Small intestine (tissue), 16 donors: ENCODE data around the gene CD6. TPM values are rescaled to one million over a fixed set of nuclear protein-coding genes. Genes with fewer than 3 reads are reported as not detected.

Source experiments
- DNase-seq, 2 donors: peaks; one replicate each; pipeline versions ENCODE4 v3.0.0 to v3.0.0-alpha.2; 2013
- FAIRE-seq: peaks from 2 replicates; lab custom pipeline; 2012; peaks lifted over from hg19 to GRCh38; lab: Jason Lieb, UNC
- H3K27ac ChIP-seq, 3 donors: one replicate each; pipeline ENCODE4 v1.5.1; 2013; ENCODE audit warnings: low read length in 2 of 3, mild to moderate bottlenecking in 2 of 3, control low read depth in 1 of 3, inconsistent platforms in 1 of 3, low read depth in 1 of 3, moderate library complexity in 1 of 3
- H3K27me3 ChIP-seq, 3 donors: one replicate each; pipeline ENCODE4 v1.6.1; 2013; ENCODE audit warnings: low read length in 3 of 3, inconsistent platforms in 1 of 3; ENCODE audit not compliant: control insufficient read depth in 3 of 3, insufficient read depth in 3 of 3
- H3K36me3 ChIP-seq, 3 donors: one replicate each; pipeline ENCODE4 v1.6.1; 2013; ENCODE audit warnings: low read length in 3 of 3, inconsistent platforms in 1 of 3, low read depth in 1 of 3, mild to moderate bottlenecking in 1 of 3, moderate library complexity in 1 of 3; ENCODE audit not compliant: control insufficient read depth in 3 of 3, insufficient read depth in 2 of 3
- H3K4me1 ChIP-seq, 3 donors: one replicate each; pipeline ENCODE4 v1.6.1; 2013; ENCODE audit warnings: low read length in 2 of 3, inconsistent platforms in 1 of 3, low read depth in 1 of 3, mild to moderate bottlenecking in 1 of 3, moderate library complexity in 1 of 3; ENCODE audit not compliant: control insufficient read depth in 3 of 3, insufficient read depth in 2 of 3
- H3K4me3 ChIP-seq, 3 donors: one replicate each; pipeline ENCODE4 v1.5.1; 2013; ENCODE audit warnings: low read length in 3 of 3, control low read depth in 1 of 3, inconsistent platforms in 1 of 3, low read depth in 1 of 3, mild to moderate bottlenecking in 1 of 3, moderate library complexity in 1 of 3
- H3K9me3 ChIP-seq, 2 donors: one replicate each; pipeline ENCODE4 v1.6.1; 2013; ENCODE audit warnings: low read depth in 1 of 2, low read length in 1 of 2; ENCODE audit not compliant: control insufficient read depth in 2 of 2, insufficient read depth in 1 of 2
- WGBS, 3 donors: extraction: QIAGEN DNeasy Blood & Tissue Kit; methylation state at CpG; one replicate each; pipeline ENCODE4 v1.1.7; 2013; 5-methylcytosine and 5-hydroxymethylcytosine counted together
- long read RNA-seq, 10 donors: transcript quantifications; one replicate each; lab custom pipeline, GENCODE V29; 2026
- polyA plus RNA-seq, 4 donors: library from polyadenylated mRNA; stranded (reverse) in 3 of 4; unstranded in 1 of 4; fragments of 200-250 nt in 3 of 4; fragments of 120-200 nt in 1 of 4; gene quantifications; one replicate each; pipeline versions ENCODE4 v1.2.1 to v1.2.3, GENCODE V29; 2013
- donor health status: healthy with polysubstance abuse.
- donor health status: control.
- donor health status: control.
- donor health status: Bipolar disorder and iron deficiency.
- donor health status: healthy.

CD6 gene, protein sequence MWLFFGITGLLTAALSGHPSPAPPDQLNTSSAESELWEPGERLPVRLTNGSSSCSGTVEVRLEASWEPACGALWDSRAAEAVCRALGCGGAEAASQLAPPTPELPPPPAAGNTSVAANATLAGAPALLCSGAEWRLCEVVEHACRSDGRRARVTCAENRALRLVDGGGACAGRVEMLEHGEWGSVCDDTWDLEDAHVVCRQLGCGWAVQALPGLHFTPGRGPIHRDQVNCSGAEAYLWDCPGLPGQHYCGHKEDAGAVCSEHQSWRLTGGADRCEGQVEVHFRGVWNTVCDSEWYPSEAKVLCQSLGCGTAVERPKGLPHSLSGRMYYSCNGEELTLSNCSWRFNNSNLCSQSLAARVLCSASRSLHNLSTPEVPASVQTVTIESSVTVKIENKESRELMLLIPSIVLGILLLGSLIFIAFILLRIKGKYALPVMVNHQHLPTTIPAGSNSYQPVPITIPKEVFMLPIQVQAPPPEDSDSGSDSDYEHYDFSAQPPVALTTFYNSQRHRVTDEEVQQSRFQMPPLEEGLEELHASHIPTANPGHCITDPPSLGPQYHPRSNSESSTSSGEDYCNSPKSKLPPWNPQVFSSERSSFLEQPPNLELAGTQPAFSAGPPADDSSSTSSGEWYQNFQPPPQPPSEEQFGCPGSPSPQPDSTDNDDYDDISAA
- 1 to 10 TPM; 1.3 to 5.1 (median 1.7) TPM for polyA plus RNA-seq
- long read RNA-seq, donor 1: 0 reads
- long read RNA-seq, donor 2: 0 reads
- long read RNA-seq, donor 3: 0 reads
- long read RNA-seq, donor 4: 0 reads
- long read RNA-seq, donor 5: 0 reads
- long read RNA-seq, donor 6: 0 reads
- long read RNA-seq, donor 7: 0 reads
- long read RNA-seq, donor 8: 0 reads
- long read RNA-seq, donor 9: 0 reads
- long read RNA-seq, donor 10: 0 reads

DNA sequence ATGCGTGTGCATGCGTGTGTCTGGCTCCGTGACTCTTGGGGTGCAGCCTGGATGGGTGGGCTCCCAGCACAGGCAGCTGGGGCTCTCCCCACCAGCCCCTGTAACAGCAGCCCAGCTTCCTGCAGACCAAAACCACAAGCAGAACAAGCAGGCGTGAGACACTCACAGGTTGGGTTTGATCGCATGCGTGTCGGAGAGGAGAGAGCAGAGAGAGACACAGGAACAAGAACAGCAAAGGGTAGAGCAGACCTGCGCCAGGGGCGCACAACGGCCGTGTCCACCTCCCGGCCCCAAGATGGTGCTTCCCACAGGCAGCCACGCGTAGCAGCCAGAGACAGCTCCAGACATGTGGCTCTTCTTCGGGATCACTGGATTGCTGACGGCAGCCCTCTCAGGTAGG, at the start of gene CD6:
Gene CD6, plus strand, starts transcription at position 161 of the 400 bp plus-strand sequence. Its CDS starts 186 bp downstream, at position 347.
- peak in 1 of 2 donors; percentile 46 for DNase-seq
- no peaks in the 10 kb centered on the region for H3K27me3 ChIP-seq
- FAIRE-seq: no peak
- 75 to 91% (median 78%) methylated on average over 16 of the region's 16 CpGs for WGBS, 3 donors
- peak within 1 kb of the TSS in 2 of 3 donors; percentile 20 to 53 for H3K4me3 ChIP-seq
- no peaks in the 10 kb centered on the region for H3K9me3 ChIP-seq
- H3K4me1 ChIP-seq: no peaks in the 10 kb centered on the region
- no peaks in the 10 kb centered on the region for H3K36me3 ChIP-seq
- peak within 1 kb of the TSS in 2 of 3 donors; percentile 52 to 68 for H3K27ac ChIP-seq

GRCh38 chr11:60921777-60922335, 49.6 kb upstream of the CD6 start:
- 84 to 90% (median 90%) methylated on average over 23 of the region's 23 CpGs for WGBS, 3 donors
- peaks cover 0 to 12% (median 0%) of the 10 kb centered on the region in 3 donors for H3K27me3 ChIP-seq
- no peak overlapping the region for H3K4me3 ChIP-seq
- no peaks in the 10 kb centered on the region for H3K9me3 ChIP-seq
- no peak for DNase-seq
- FAIRE-seq: no peak
- peaks cover 4 to 13% (median 7%) of the 10 kb centered on the region in 3 donors for H3K4me1 ChIP-seq
- H3K36me3 ChIP-seq: peaks cover 11 to 46% (median 14%) of the 10 kb centered on the region in 3 donors
- H3K27ac ChIP-seq: no peak overlapping the region

DNA sequence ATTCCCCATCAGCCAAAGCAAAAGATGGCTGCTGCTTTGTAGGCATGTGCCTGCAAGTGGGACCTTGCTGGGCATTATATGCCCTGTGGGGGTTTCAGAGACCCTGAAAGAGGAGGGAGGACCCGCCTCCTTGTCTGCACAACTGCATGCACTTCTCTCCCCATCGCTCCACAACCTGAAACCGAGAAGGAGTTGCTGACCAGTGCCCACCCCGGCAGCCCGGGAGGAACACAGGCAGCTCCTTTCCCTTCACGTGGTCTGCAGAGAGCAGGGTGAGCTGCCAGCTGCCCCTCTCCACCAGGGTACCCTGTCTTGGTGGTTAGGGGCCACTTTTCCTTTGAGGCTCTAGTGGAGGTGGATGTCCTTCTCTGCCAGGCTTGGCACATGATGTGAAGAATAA, 48.6 kb upstream of the CD6 start:
- Histone ChIP-seq H3K27me3 (peaks cover 0 to 12% (median 0%) of the 10 kb centered on the region in 3 donors), H3K36me3 (peaks cover 11 to 54% (median 14%) of the 10 kb centered on the region in 3 donors), H3K9me3 (no peaks in the 10 kb centered on the region), H3K27ac (no peak overlapping the region), H3K4me3 (no peak overlapping the region), H3K4me1 (peaks cover 4 to 13% (median 4%) of the 10 kb centered on the region in 3 donors)
- DNase-seq (no peak), FAIRE-seq (no peak)
- 86 to 96% (median 88%) methylated on average over 6 of the region's 6 CpGs for WGBS, 3 donors

GRCh38 chr11:60923326-60923725, 48.2 kb upstream of the CD6 start:
- FAIRE-seq (no peak), DNase-seq (no peak)
- H3K4me1 ChIP-seq: peaks cover 4 to 13% (median 4%) of the 10 kb centered on the region in 3 donors

GRCh38 chr11:60923800-60924109, 47.7 kb upstream of the CD6 start:
- Histone ChIP-seq H3K4me3 (peak overlapping the region in 2 of 3 donors; percentile 55 to 60), H3K27ac (no peak overlapping the region), H3K9me3 (no peaks in the 10 kb centered on the region), H3K36me3 (peaks cover 11 to 57% (median 14%) of the 10 kb centered on the region in 3 donors), H3K4me1 (peaks cover 2 to 17% (median 4%) of the 10 kb centered on the region in 3 donors), H3K27me3 (peaks cover 0 to 12% (median 0%) of the 10 kb centered on the region in 3 donors)
- DNase-seq (no peak), FAIRE-seq (no peak)
- 36 to 56% (median 42%) methylated on average over 4 to 6 of the region's 6 CpGs for WGBS, 3 donors

More at GRCh38 chr11:60923326-60923725, 48.2 kb upstream of the CD6 start:
- 83 to 85% (median 85%) methylated on average over 5 of the region's 5 CpGs for WGBS, 3 donors
- peaks cover 0 to 12% (median 0%) of the 10 kb centered on the region in 3 donors for H3K27me3 ChIP-seq
- no peaks in the 10 kb centered on the region for H3K9me3 ChIP-seq
- H3K27ac ChIP-seq: no peak overlapping the region
- H3K36me3 ChIP-seq: peaks cover 11 to 56% (median 14%) of the 10 kb centered on the region in 3 donors
- no peak overlapping the region for H3K4me3 ChIP-seq

DNA sequence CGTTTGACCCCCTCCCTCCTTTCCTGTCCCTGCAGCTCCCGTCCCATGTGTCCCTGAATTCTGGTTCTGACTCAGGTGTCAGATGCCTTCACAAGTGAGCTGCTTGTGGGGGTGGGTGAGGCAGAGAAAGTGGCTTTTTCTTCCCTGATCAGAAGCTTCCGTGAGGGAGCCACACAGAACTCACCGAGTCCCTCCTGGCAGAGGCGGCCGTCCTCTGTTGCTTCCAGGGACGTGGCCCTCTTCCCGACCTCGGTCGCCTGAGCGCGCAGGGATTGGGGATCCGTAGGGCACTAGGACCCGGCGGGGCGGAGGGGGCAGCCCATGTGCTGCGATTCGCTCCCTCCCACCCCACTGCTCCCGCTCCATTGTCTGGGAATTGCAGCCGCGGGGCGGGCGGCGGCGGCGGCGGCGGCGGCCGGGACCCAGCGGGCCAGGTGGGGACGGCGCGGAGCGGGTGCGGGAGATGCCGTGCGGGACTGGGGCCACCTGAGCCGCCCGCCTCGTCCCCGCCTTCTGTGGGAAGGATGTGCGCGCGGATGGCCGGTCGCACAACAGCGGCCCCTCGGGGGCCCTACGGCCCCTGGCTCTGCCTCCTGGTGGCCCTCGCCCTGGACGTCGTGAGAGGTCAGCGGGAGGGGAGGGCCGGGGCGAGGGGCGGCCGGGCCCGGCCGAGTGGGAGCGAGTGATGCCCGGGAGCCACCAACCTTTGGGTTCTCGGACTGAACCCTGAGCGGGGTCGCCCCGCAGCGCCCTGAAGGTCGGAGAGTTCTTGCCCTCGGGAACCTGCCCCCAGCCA, 47.2 kb upstream of the CD6 start, which contains the start of gene TMEM132A:
Gene TMEM132A, plus strand, starts transcription at position 351 of the 796 bp plus-strand sequence. Its CDS starts 174 bp downstream, at position 525.
- Histone ChIP-seq H3K4me1 (peaks cover 2 to 22% (median 2%) of the 10 kb centered on the region in 3 donors), H3K27me3 (peaks cover 0 to 12% (median 0%) of the 10 kb centered on the region in 3 donors), H3K4me3 (peak within 1 kb of the TSS; percentile 50 to 60 (median 55)), H3K36me3 (peaks cover 11 to 61% (median 14%) of the 10 kb centered on the region in 3 donors), H3K27ac (no peak within 1 kb of the TSS), H3K9me3 (no peaks in the 10 kb centered on the region)
- FAIRE-seq: no peak
- 1 to 4% (median 1%) methylated on average over 55 to 69 of the region's 69 CpGs for WGBS, 3 donors
- DNase-seq: peak; percentile 58 to 86

DNA sequence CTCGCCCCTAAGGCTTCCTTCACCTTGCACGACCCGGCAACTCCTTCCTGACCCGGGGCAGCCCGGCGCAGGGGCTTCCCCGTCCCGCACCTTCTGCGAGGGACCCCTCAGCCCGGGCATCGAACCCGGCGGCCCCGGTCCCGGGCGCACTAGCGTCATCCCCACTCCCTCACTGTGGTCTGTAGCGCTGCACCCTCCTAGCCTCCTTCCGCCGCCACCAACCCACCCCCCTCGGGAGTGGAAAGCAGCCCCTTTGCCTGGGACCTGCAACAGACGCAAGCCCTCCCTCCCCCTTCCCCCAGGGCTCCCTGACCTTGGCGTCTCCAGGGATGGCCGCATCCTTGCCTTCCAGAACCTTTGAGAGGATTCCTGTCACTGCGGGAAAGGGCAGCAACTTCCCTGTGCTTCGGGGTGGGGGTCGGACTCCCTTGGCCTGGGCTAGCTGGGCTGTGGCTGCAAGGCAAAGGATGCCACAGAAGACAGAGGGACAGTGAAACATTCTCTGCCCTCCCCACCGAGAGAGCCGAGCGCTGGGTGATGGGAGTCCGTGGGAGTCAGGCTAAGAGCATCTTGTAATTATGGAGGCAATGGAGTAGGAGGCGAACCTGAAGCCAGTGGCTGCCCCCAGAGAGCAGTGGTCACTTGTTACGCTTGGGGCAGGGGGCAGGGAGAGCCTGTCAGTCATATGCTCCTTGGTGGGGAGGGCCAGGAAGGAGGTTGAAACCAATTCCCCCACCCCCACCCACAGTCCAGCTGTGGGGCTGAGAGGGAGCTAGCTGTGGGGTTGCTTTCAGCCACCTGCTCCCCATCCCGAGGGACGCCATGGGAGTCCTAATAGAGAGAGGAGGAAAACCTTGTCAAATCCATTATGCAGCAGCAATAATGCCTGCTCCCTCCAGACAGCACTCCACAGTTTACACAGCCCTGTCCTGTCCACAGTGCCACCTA, 46.3 kb upstream of the CD6 start:
- Histone ChIP-seq H3K4me1 (peaks cover 2 to 31% (median 2%) of the 10 kb centered on the region in 3 donors), H3K36me3 (peaks cover 8 to 61% (median 11%) of the 10 kb centered on the region in 3 donors), H3K9me3 (no peaks in the 10 kb centered on the region), H3K4me3 (peak overlapping the region; percentile 50 to 60 (median 55)), H3K27ac (no peak overlapping the region), H3K27me3 (peaks cover 0 to 12% (median 0%) of the 10 kb centered on the region in 3 donors)
- no peak for FAIRE-seq
- WGBS, 3 donors: 2 to 5% (median 5%) methylated on average over 31 to 35 of the region's 35 CpGs
- DNase-seq: peak in 1 of 2 donors; percentile 19
